WTC11 (cell line): Measurements from ENCODE around the gene TLNRD1. TPM values are rescaled to one million over a fixed set of nuclear protein-coding genes. Genes with fewer than 3 reads are reported as not detected.

Source experiments
- ATAC-seq: fragments of 200-7000 bp; cut with Tn5 transposase; 2 replicates; pipeline ENCODE4 v1.10.0; 2021; ENCODE audit warnings: mild to moderate bottlenecking, moderate library complexity
- CTCF ChIA-PET: fragments of 300-600 bp; sonication (Branson Sonifier 250); formaldehyde crosslinking; loops from one replicate; lab custom pipeline; 2021; ENCODE audit warnings: antibody characterized with exemption; lab: Charles Lee
- POLR2A ChIA-PET: fragments of 350-600 bp; sonication (Branson Sonifier 250); formaldehyde crosslinking; loops from one replicate; lab custom pipeline; 2021; ENCODE audit warnings: antibody characterized with exemption; lab: Charles Lee
- DNase-seq: peaks from one replicate; pipeline ENCODE4 v3.0.0; 2021; ENCODE audit warnings: low spot score
- H3K27ac Mint-ChIP-seq: 2 replicates; pipeline ENCODE4 v1.8.0; 2021; ENCODE audit warnings: mixed read lengths
- H3K27me3 Mint-ChIP-seq: 2 replicates; pipeline ENCODE4 v1.8.0; 2021; ENCODE audit warnings: low read depth, mild to moderate bottlenecking, moderate library complexity, mixed read lengths
- H3K36me3 Mint-ChIP-seq: 2 replicates; pipeline ENCODE4 v1.8.0; 2021; ENCODE audit warnings: mixed read lengths
- H3K4me1 Mint-ChIP-seq: 2 replicates; pipeline ENCODE4 v1.8.0; 2022; ENCODE audit warnings: mixed read lengths
- H3K4me3 Mint-ChIP-seq: 2 replicates; pipeline ENCODE4 v1.8.0; 2021; ENCODE audit warnings: mild to moderate bottlenecking, moderate library complexity, mixed read lengths
- H3K9me3 Mint-ChIP-seq: 2 replicates; pipeline ENCODE4 v1.8.0; 2021; ENCODE audit warnings: mixed read lengths
- ARID4B ChIP-seq: sonication (generic); formaldehyde crosslinking; IDR thresholded peaks from 2 replicates; pipeline ENCODE4 v1.8.0; 2023; ENCODE audit warnings: missing genetic modification reagents, mild to moderate bottlenecking, borderline replicate concordance
- ATF2 ChIP-seq: sonication (generic); formaldehyde crosslinking; IDR thresholded peaks from 2 replicates; pipeline ENCODE4 v1.8.1; 2022; ENCODE audit warnings: low read depth, missing genetic modification reagents, borderline replicate concordance
- ATF6 ChIP-seq: sonication (generic); formaldehyde crosslinking; IDR thresholded peaks from 2 replicates; pipeline ENCODE4 v1.8.1; 2023; ENCODE audit warnings: mild to moderate bottlenecking, missing genetic modification reagents
- FOXP1 ChIP-seq: sonication (generic); formaldehyde crosslinking; IDR thresholded peaks from 2 replicates; pipeline ENCODE4 v1.8.0; 2022; ENCODE audit warnings: missing genetic modification reagents, mild to moderate bottlenecking, moderate library complexity, borderline replicate concordance
- IRF1 ChIP-seq: sonication (generic); formaldehyde crosslinking; IDR thresholded peaks from 2 replicates; pipeline ENCODE4 v1.8.0; 2023; ENCODE audit warnings: missing genetic modification reagents
- JUN ChIP-seq: sonication (generic); formaldehyde crosslinking; IDR thresholded peaks from 2 replicates; pipeline ENCODE4 v1.8.0; 2023; ENCODE audit warnings: mild to moderate bottlenecking, missing genetic modification reagents
- USF1 ChIP-seq: sonication (generic); formaldehyde crosslinking; IDR thresholded peaks from 2 replicates; pipeline ENCODE4 v1.8.0; 2022; ENCODE audit warnings: mild to moderate bottlenecking, missing genetic modification reagents
- ZBTB43 ChIP-seq: sonication (generic); formaldehyde crosslinking; IDR thresholded peaks from 2 replicates; pipeline ENCODE4 v1.8.1; 2023; ENCODE audit warnings: mild to moderate bottlenecking, missing genetic modification reagents
- ZNF281 ChIP-seq: sonication (generic); formaldehyde crosslinking; IDR thresholded peaks from 2 replicates; pipeline ENCODE4 v1.8.0; 2023; ENCODE audit warnings: mild to moderate bottlenecking, missing genetic modification reagents
- ZNF512 ChIP-seq: sonication (generic); formaldehyde crosslinking; IDR thresholded peaks from 2 replicates; pipeline ENCODE4 v1.8.1; 2022; ENCODE audit warnings: missing genetic modification reagents, borderline replicate concordance
- ZSCAN18 ChIP-seq: fragments of 250-450 bp; sonication (Bioruptor Pico); IDR thresholded peaks from 2 replicates; pipeline ENCODE4 v2.1.2; 2022; ENCODE audit warnings: mild to moderate bottlenecking, moderate library complexity
- total RNA-seq: library from RNA; stranded (reverse); gene quantifications from 3 replicates; pipeline ENCODE4 v1.2.3, GENCODE V29; 2021

Gene TLNRD1
- total RNA-seq, 1 experiment from 2014 or later, result 26.7 TPM

GRCh38 chr15:81050259-81050658 is 49.5 kb downstream of the TLNRD1 start:
- H3K4me3 Mint-ChIP-seq, result no peak overlapping the region
- TF ChIP-seq USF1 (no peak), JUN (CRISPR knock-in tag) (no peak), IRF1 (CRISPR knock-in tag) (no peak), ZBTB43 (CRISPR knock-in tag) (no peak), FOXP1 (CRISPR knock-in tag) (no peak)
- TF ChIP-seq, all 79 proteins: peak for 0
- DNase-seq (no peak), ATAC-seq (no peak)
- no peaks in the 10 kb centered on the region for H3K36me3 Mint-ChIP-seq
- H3K9me3 Mint-ChIP-seq, result no peaks in the 10 kb centered on the region
- H3K4me1 Mint-ChIP-seq, result no peaks in the 10 kb centered on the region
- no peaks in the 10 kb centered on the region for H3K27me3 Mint-ChIP-seq
- no peak overlapping the region for H3K27ac Mint-ChIP-seq
- POLR2A ChIA-PET, result no interaction called here
- CTCF ChIA-PET, result interaction anchor here (1.0 kb wide), 1 partner anchor 216 kb away, joined by 3 read pairs; no protein-coding TSS in a partner anchor

GRCh38 chr15:81050805-81051204 is 50.1 kb downstream of the TLNRD1 start:
- Mint-ChIP-seq H3K27me3 (no peaks in the 10 kb centered on the region), H3K9me3 (no peaks in the 10 kb centered on the region), H3K27ac (no peak overlapping the region), H3K36me3 (no peaks in the 10 kb centered on the region), H3K4me1 (no peaks in the 10 kb centered on the region), H3K4me3 (no peak overlapping the region)
- DNase-seq, result no peak
- ChIA-PET POLR2A (no interaction called here), CTCF (interaction anchor here (1.0 kb wide), 1 partner anchor 215 kb away, joined by 3 read pairs; no protein-coding TSS in a partner anchor)
- no peak for ATAC-seq
- TF ChIP-seq ZNF281 (CRISPR knock-in tag) (no peak), ZSCAN18 (CRISPR knock-in tag) (no peak), ATF2 (no peak), ATF6 (no peak), ARID4B (CRISPR knock-in tag) (no peak), ZNF512 (CRISPR knock-in tag) (no peak)
